Upper lobe of left lung (tissue), 6 donors: ENCODE data around the gene FOXP1. TPM values are rescaled to one million over a fixed set of nuclear protein-coding genes. Genes with fewer than 3 reads are reported as not detected.

ENCODE experiments used
- ATAC-seq, 2 donors: fragments of 200-7000 bp; cut with Tn5 transposase; one replicate each; pipeline ENCODE4 v1.9.1; 2022; ENCODE audit warnings: mild to moderate bottlenecking in 2 of 2, moderate library complexity in 2 of 2; ENCODE audit not compliant: low FRiP score in 2 of 2
- DNase-seq, 2 donors: peaks; one replicate each; pipeline ENCODE4 v3.0.0-alpha.2; 2019 to 2020
- H3K27ac ChIP-seq, 4 donors: fragments of 200-600 bp; sonication (generic); one replicate each; pipeline ENCODE4 v1.5.1; 2016 to 2019
- H3K27me3 ChIP-seq, 4 donors: fragments of 200-600 bp; sonication (generic); one replicate each; pipeline ENCODE4 v1.5.1; 2017 to 2019
- H3K36me3 ChIP-seq, 4 donors: fragments of 200-600 bp; sonication (generic); one replicate each; pipeline ENCODE4 v1.5.1; 2016 to 2019
- H3K4me1 ChIP-seq, 4 donors: fragments of 200-600 bp; sonication (generic); one replicate each; pipeline ENCODE4 v1.5.1; 2018 to 2019
- H3K4me3 ChIP-seq, 4 donors: fragments of 200-600 bp; sonication (generic); one replicate each; pipeline ENCODE4 v1.5.1; 2017 to 2019; ENCODE audit warnings: mild to moderate bottlenecking in 2 of 4, moderate library complexity in 1 of 4
- H3K9me3 ChIP-seq, 4 donors: fragments of 200-600 bp; sonication (generic); one replicate each; pipeline ENCODE4 v1.5.1; 2018 to 2019
- CTCF ChIP-seq, 6 experiments: fragments of 450-650 bp in 4 of 6; fragments of 200-600 bp in 2 of 6; sonication (generic) in 2 of 6; IDR thresholded peaks; one replicate each; pipeline ENCODE4 v1.5.1; 2016 to 2019; ENCODE audit warnings: antibody characterized with exemption in 6 of 6
- EP300 ChIP-seq, 4 donors: sonication (generic); formaldehyde crosslinking; IDR thresholded peaks; one replicate each; pipeline ENCODE4 v1.5.1; 2017; ENCODE audit warnings: antibody characterized with exemption in 4 of 4, control low read depth in 2 of 4
- POLR2A ChIP-seq, 4 donors: fragments of 450-650 bp; IDR thresholded peaks; one replicate each; pipeline ENCODE4 v1.5.1; 2016 to 2017; ENCODE audit warnings: antibody characterized with exemption in 4 of 4, mild to moderate bottlenecking in 2 of 4
- POLR2AphosphoS5 ChIP-seq, 2 donors: sonication (generic); formaldehyde crosslinking; IDR thresholded peaks; one replicate each; pipeline ENCODE4 v1.5.1; 2017; ENCODE audit warnings: antibody characterized with exemption in 2 of 2
- WGBS, 2 donors: methylation state at CpG; one replicate each; pipeline ENCODE4 v1.1.5; 2017 to 2018; 5-methylcytosine and 5-hydroxymethylcytosine counted together
- total RNA-seq, 6 donors: library from RNA; depleted of rRNA in 4 of 6; stranded (reverse); fragments of >200 nt in 4 of 6; gene quantifications; one replicate each; pipeline versions ENCODE4 v1.1.0 to v1.2.1, GENCODE V29; 2016 to 2021
- donor health status: DM: no; HTN: no; CAD: no; lungs with moderate emphysema.
- donor health status: DM: no; HTN: yes; CAD: no; lungs with severe emphysema.

Gene FOXP1
- total RNA-seq, 6 donors from 2014 or later = 103 to 248 (median 134) TPM

- DNase-seq = no peak
- Histone ChIP-seq H3K36me3 (no peaks in the 10 kb centered on the region), H3K4me3 (no peak overlapping the region), H3K27ac (no peak overlapping the region), H3K9me3 (no peaks in the 10 kb centered on the region), H3K4me1 (peaks cover 0 to 16% (median 5%) of the 10 kb centered on the region in 4 donors), H3K27me3 (no peaks in the 10 kb centered on the region)
- TF ChIP-seq POLR2A (IDR thresholded peaks at IDR 0.05) = no peak
- TF ChIP-seq EP300 (IDR thresholded peaks at IDR 0.05) = no peak
- TF ChIP-seq POLR2AphosphoS5 (IDR thresholded peaks at IDR 0.05) = no peak
- no peak for TF ChIP-seq CTCF (IDR thresholded peaks at IDR 0.05)
- 90% methylated on average over 4 of the region's 4 CpGs for WGBS, 2 donors
- ATAC-seq = no peak
Measured at GRCh38 chr3:71088742-71089141, 494.8 kb downstream of the FOXP1 start.

DNA sequence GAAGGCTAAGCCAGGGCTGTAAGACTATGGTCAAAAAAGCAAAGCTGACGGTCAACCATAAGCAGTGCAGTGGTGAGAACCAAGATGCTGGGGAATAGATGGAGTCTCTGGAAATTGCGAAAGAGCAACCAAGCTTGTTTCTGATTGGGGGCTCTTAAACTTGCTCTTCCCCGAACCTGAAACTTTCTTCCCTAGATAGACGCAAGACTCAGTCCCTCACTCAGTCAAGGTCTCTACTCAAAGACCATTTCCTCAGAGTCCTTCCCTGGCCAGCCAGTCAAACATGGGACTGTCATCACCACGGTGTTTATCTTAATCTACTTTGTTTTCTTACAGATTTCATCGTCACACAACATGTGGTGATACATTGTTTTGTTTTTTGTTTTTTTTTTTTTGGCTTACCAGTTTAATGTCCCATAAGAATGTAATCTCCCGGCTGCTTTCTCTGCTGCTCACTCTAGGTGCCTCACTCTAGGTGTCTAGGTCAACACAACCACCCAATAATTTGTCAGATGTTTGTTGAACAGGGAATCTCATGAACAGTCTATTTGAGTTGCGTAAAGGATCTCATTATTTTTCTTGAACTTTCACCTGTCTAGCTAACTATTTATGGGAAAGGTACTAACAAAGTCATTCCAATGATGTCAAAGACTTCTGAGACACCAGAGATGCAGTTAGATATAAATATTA is 495.4 kb downstream of the FOXP1 start:
- Histone ChIP-seq H3K4me1 (peaks cover 0 to 16% (median 5%) of the 10 kb centered on the region in 4 donors), H3K27ac (no peak overlapping the region), H3K4me3 (no peak overlapping the region), H3K27me3 (no peaks in the 10 kb centered on the region), H3K9me3 (no peaks in the 10 kb centered on the region), H3K36me3 (no peaks in the 10 kb centered on the region)
- no peak for ATAC-seq
- DNase-seq = no peak
- TF ChIP-seq POLR2A (IDR thresholded peaks at IDR 0.05) (no peak), CTCF (IDR thresholded peaks at IDR 0.05) (no peak), POLR2AphosphoS5 (IDR thresholded peaks at IDR 0.05) (no peak), EP300 (IDR thresholded peaks at IDR 0.05) (no peak)
- 82 to 89% methylated on average over 8 of the region's 8 CpGs for WGBS, 2 donors

- TF ChIP-seq CTCF (IDR thresholded peaks at IDR 0.05) (no peak), POLR2A (IDR thresholded peaks at IDR 0.05) (no peak), POLR2AphosphoS5 (IDR thresholded peaks at IDR 0.05) (no peak), EP300 (IDR thresholded peaks at IDR 0.05) (no peak)
- no peaks in the 10 kb centered on the region for H3K27me3 ChIP-seq
- H3K36me3 ChIP-seq = no peaks in the 10 kb centered on the region
- H3K4me3 ChIP-seq = no peak overlapping the region
- WGBS, 2 donors = 52 to 64% methylated on average over 9 of the region's 9 CpGs
- DNase-seq (no peak), ATAC-seq (no peak)
- H3K27ac ChIP-seq = no peak overlapping the region
- peaks cover 0 to 16% (median 5%) of the 10 kb centered on the region in 4 donors for H3K4me1 ChIP-seq
- H3K9me3 ChIP-seq = no peaks in the 10 kb centered on the region
Measured at GRCh38 chr3:71087143-71088018, 496.1 kb downstream of the FOXP1 start.

GRCh38 chr3:71086777-71087142 is 496.8 kb downstream of the FOXP1 start:
- Histone ChIP-seq H3K27ac (no peak overlapping the region), H3K4me3 (no peak overlapping the region), H3K27me3 (no peaks in the 10 kb centered on the region), H3K4me1 (peaks cover 0 to 16% (median 5%) of the 10 kb centered on the region in 4 donors), H3K9me3 (no peaks in the 10 kb centered on the region), H3K36me3 (no peaks in the 10 kb centered on the region)
- DNase-seq = no peak
- no peak for TF ChIP-seq POLR2A (IDR thresholded peaks at IDR 0.05)
- no peak for TF ChIP-seq CTCF (IDR thresholded peaks at IDR 0.05)
- TF ChIP-seq EP300 (IDR thresholded peaks at IDR 0.05) = no peak
- no peak for TF ChIP-seq POLR2AphosphoS5 (IDR thresholded peaks at IDR 0.05)
- WGBS, 2 donors = 92 to 97% methylated on average over 4 of the region's 4 CpGs
- ATAC-seq = no peak
